Measurements from ENCODE around the gene TEPSIN. TPM values are rescaled to one million over a fixed set of nuclear protein-coding genes. Genes with fewer than 3 reads are reported as not detected.

TEPSIN gene
- polyA plus RNA-seq, 4 donors: 19.3 to 89.9 (median 36.0) TPM

GRCh38 chr17:81282876-81283275 is 44.0 kb upstream of the TEPSIN start:
- WGBS, 3 donors: 94 to 95% (median 95%) methylated on average over 14 to 16 of the region's 16 CpGs
- peaks cover 0 to 4% (median 0%) of the 10 kb centered on the region in 3 donors for H3K4me1 ChIP-seq (ENCODE audit: control insufficient read depth in 3 of 3, insufficient read depth in 2 of 3, low read depth in 1 of 3, low read length in 2 of 3)
- H3K27ac ChIP-seq (ENCODE audit: low read depth in 1 of 3, low read length in 2 of 3): no peak overlapping the region
- H3K9me3 ChIP-seq (ENCODE audit: control insufficient read depth in 2 of 2, insufficient read depth in 1 of 2, low read depth in 1 of 2, low read length in 1 of 2): no peaks in the 10 kb centered on the region
- FAIRE-seq: no peak
- H3K27me3 ChIP-seq (ENCODE audit: control insufficient read depth in 3 of 3, insufficient read depth in 3 of 3, low read length in 3 of 3): no peaks in the 10 kb centered on the region
- H3K4me3 ChIP-seq (ENCODE audit: low read depth in 1 of 3, low read length in 3 of 3): no peak overlapping the region
- peaks cover 4 to 96% (median 15%) of the 10 kb centered on the region in 3 donors for H3K36me3 ChIP-seq (ENCODE audit: control insufficient read depth in 3 of 3, insufficient read depth in 2 of 3, low read depth in 1 of 3, low read length in 3 of 3)
- DNase-seq: no peak

- 94 to 98% (median 95%) methylated on average over 31 to 33 of the region's 33 CpGs for WGBS, 3 donors
- Histone ChIP-seq H3K27me3 (ENCODE audit: control insufficient read depth in 3 of 3, insufficient read depth in 3 of 3, low read length in 3 of 3) (no peaks in the 10 kb centered on the region), H3K4me3 (ENCODE audit: low read depth in 1 of 3, low read length in 3 of 3) (no peak overlapping the region), H3K27ac (ENCODE audit: low read depth in 1 of 3, low read length in 2 of 3) (no peak overlapping the region), H3K9me3 (ENCODE audit: control insufficient read depth in 2 of 2, insufficient read depth in 1 of 2, low read depth in 1 of 2, low read length in 1 of 2) (no peaks in the 10 kb centered on the region), H3K4me1 (ENCODE audit: control insufficient read depth in 3 of 3, insufficient read depth in 2 of 3, low read depth in 1 of 3, low read length in 2 of 3) (peaks cover 0 to 5% (median 4%) of the 10 kb centered on the region in 3 donors), H3K36me3 (ENCODE audit: control insufficient read depth in 3 of 3, insufficient read depth in 2 of 3, low read depth in 1 of 3, low read length in 3 of 3) (peaks cover 4 to 96% (median 15%) of the 10 kb centered on the region in 3 donors)
- DNase-seq (no peak), FAIRE-seq (no peak)
Measured at GRCh38 chr17:81282141-81282540, 43.3 kb upstream of the TEPSIN start.

GRCh38 chr17:81280571-81280970 is 41.7 kb upstream of the TEPSIN start:
- H3K27ac ChIP-seq (ENCODE audit: low read depth in 1 of 3, low read length in 2 of 3): no peak overlapping the region
- 94 to 97% (median 96%) methylated on average over 21 to 24 of the region's 24 CpGs for WGBS, 3 donors
- FAIRE-seq: no peak

DNA sequence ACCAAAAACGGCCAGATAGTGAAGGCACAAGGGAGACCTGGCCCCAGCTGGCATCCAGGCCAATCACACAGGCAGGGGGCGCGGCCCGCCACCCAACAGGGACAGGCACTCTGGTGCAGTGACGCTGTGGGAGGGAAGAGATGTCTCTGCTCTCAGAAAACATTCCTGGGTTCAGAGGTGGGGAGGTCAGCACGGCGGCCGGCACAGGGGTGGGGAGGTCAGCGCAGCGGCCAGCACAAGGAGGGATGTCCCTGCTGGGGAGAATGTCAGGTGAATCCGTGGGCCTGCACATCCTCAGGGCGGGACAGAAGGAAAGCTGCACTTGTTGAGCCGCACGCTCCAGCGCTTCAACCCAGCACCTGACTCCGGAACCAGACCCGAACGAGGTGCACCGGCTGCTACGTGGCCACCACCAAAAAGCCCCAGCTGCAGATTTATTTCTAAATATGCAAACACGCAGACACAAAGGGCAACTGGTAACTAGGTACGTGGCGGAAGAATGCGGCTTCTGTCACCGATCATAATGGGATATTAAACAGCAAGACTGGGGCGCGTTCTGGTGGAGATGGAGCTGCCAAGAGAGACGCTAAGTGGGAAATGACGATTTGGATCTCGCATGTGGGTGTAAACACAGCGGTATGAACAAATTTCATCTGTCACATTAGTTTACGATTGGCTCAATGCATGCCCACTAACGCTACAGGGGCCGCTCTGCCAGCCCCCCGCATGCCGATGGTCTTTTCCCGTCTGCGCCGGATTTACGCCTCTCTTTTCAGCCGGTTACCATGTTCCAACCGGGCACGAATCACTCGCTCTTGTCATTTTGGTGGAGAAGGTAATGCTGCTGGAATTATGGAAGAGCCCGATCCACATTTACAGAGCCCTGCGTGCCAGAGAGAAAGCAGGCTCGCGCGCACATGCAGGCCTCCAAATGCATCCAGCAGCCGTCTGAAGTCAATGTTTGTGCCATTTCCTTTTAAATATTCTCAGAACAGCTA is 40.7 kb upstream of the TEPSIN start:
- FAIRE-seq: no peak
- H3K9me3 ChIP-seq (ENCODE audit: control insufficient read depth in 2 of 2, insufficient read depth in 1 of 2, low read depth in 1 of 2, low read length in 1 of 2): no peaks in the 10 kb centered on the region
- no peak overlapping the region for H3K27ac ChIP-seq (ENCODE audit: low read depth in 1 of 3, low read length in 2 of 3)
- H3K4me1 ChIP-seq (ENCODE audit: control insufficient read depth in 3 of 3, insufficient read depth in 2 of 3, low read depth in 1 of 3, low read length in 2 of 3): peaks cover 0 to 7% (median 0%) of the 10 kb centered on the region in 3 donors
- 94 to 97% (median 95%) methylated on average over 50 of the region's 50 CpGs for WGBS, 3 donors
- peaks cover 16 to 94% (median 17%) of the 10 kb centered on the region in 3 donors for H3K36me3 ChIP-seq (ENCODE audit: control insufficient read depth in 3 of 3, insufficient read depth in 2 of 3, low read depth in 1 of 3, low read length in 3 of 3)
- no peaks in the 10 kb centered on the region for H3K27me3 ChIP-seq (ENCODE audit: control insufficient read depth in 3 of 3, insufficient read depth in 3 of 3, low read length in 3 of 3)
- no peak overlapping the region for H3K4me3 ChIP-seq (ENCODE audit: low read depth in 1 of 3, low read length in 3 of 3)
- DNase-seq: no peak

More at GRCh38 chr17:81280571-81280970, 41.7 kb upstream of the TEPSIN start:
- Histone ChIP-seq H3K4me1 (ENCODE audit: control insufficient read depth in 3 of 3, insufficient read depth in 2 of 3, low read depth in 1 of 3, low read length in 2 of 3) (peaks cover 0 to 7% (median under 1%) of the 10 kb centered on the region in 3 donors), H3K27me3 (ENCODE audit: control insufficient read depth in 3 of 3, insufficient read depth in 3 of 3, low read length in 3 of 3) (no peaks in the 10 kb centered on the region), H3K36me3 (ENCODE audit: control insufficient read depth in 3 of 3, insufficient read depth in 2 of 3, low read depth in 1 of 3, low read length in 3 of 3) (peaks cover 13 to 96% (median 16%) of the 10 kb centered on the region in 3 donors), H3K4me3 (ENCODE audit: low read depth in 1 of 3, low read length in 3 of 3) (no peak overlapping the region), H3K9me3 (ENCODE audit: control insufficient read depth in 2 of 2, insufficient read depth in 1 of 2, low read depth in 1 of 2, low read length in 1 of 2) (no peaks in the 10 kb centered on the region)
- DNase-seq: no peak

GRCh38 chr17:81278831-81279230 is 40.0 kb upstream of the TEPSIN start:
- H3K4me3 ChIP-seq (ENCODE audit: low read depth in 1 of 3, low read length in 3 of 3): no peak overlapping the region
- H3K27me3 ChIP-seq (ENCODE audit: control insufficient read depth in 3 of 3, insufficient read depth in 3 of 3, low read length in 3 of 3): no peaks in the 10 kb centered on the region
- WGBS, 3 donors: 97 to 99% (median 97%) methylated on average over 8 of the region's 8 CpGs
- no peaks in the 10 kb centered on the region for H3K9me3 ChIP-seq (ENCODE audit: control insufficient read depth in 2 of 2, insufficient read depth in 1 of 2, low read depth in 1 of 2, low read length in 1 of 2)
- H3K4me1 ChIP-seq (ENCODE audit: control insufficient read depth in 3 of 3, insufficient read depth in 2 of 3, low read depth in 1 of 3, low read length in 2 of 3): peaks cover 0 to 7% (median 0%) of the 10 kb centered on the region in 3 donors
- no peak for FAIRE-seq
- peaks cover 14 to 97% (median 21%) of the 10 kb centered on the region in 3 donors for H3K36me3 ChIP-seq (ENCODE audit: control insufficient read depth in 3 of 3, insufficient read depth in 2 of 3, low read depth in 1 of 3, low read length in 3 of 3)
- DNase-seq: no peak
- no peak overlapping the region for H3K27ac ChIP-seq (ENCODE audit: low read depth in 1 of 3, low read length in 2 of 3)

DNA sequence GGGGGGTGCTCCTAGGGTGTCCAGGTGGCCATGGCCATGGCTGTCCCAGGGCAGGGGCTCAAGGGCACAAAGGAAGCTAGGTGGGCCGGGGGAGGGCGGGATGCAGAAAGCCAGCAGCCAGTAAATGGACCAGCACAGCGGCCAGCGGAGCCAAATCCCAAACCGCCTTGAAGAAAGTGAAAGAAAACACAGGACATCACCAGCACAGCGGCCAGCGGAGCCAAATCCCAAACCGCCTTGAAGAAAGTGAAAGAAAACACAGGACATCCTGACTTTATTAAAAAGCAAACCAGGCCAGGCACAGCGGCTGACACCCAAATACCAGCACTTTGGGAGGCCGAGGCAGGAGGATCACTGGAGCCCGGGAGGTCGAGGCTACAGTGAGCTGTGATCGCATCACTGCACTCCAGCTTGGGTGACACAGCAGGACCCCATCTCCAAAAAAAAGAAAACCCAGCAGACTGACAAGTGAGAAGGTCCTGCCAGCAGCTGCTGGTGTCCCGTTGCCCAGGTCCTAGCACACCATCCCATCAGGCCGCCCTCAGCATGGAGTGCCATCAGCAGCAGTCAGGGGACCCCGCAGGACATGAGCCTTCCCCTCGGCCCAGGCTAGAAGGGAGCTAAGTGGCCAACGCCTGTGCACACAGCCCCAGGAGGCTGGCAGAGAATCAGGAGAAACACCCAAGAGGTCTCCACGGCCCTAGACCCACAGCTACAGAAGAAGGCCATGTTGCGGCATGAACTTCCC is 39.3 kb upstream of the TEPSIN start:
- Histone ChIP-seq H3K4me1 (ENCODE audit: control insufficient read depth in 3 of 3, insufficient read depth in 2 of 3, low read depth in 1 of 3, low read length in 2 of 3) (peaks cover 0 to 7% (median 0%) of the 10 kb centered on the region in 3 donors), H3K4me3 (ENCODE audit: low read depth in 1 of 3, low read length in 3 of 3) (no peak overlapping the region), H3K27ac (ENCODE audit: low read depth in 1 of 3, low read length in 2 of 3) (no peak overlapping the region), H3K27me3 (ENCODE audit: control insufficient read depth in 3 of 3, insufficient read depth in 3 of 3, low read length in 3 of 3) (no peaks in the 10 kb centered on the region), H3K36me3 (ENCODE audit: control insufficient read depth in 3 of 3, insufficient read depth in 2 of 3, low read depth in 1 of 3, low read length in 3 of 3) (peaks cover 21 to 97% (median 22%) of the 10 kb centered on the region in 3 donors), H3K9me3 (ENCODE audit: control insufficient read depth in 2 of 2, insufficient read depth in 1 of 2, low read depth in 1 of 2, low read length in 1 of 2) (no peaks in the 10 kb centered on the region)
- FAIRE-seq: no peak
- DNase-seq: no peak
- 84 to 88% (median 85%) methylated on average over 20 of the region's 20 CpGs for WGBS, 3 donors

DNA sequence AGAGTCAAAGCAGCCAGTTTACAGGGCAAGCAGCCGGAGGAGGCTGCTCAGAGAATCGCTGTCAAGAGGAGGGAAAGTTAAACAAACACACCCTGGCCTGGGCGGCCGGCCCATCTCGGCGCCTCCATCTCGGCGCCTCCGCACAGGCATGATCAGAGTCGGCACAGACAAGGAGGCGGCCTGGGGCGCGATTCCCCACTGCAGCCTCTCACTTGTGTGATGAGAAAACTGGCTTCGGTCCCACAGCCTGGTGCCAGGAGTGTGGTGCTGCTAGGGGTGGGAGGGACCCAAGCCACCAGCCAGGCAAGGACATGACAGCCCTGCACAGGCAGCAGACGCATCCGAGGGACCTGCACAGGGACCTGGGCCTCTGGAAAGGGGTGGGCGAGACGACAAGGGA is 38.6 kb upstream of the TEPSIN start:
- Histone ChIP-seq H3K4me3 (ENCODE audit: low read depth in 1 of 3, low read length in 3 of 3) (no peak overlapping the region), H3K4me1 (ENCODE audit: control insufficient read depth in 3 of 3, insufficient read depth in 2 of 3, low read depth in 1 of 3, low read length in 2 of 3) (peaks cover 0 to 7% (median 0%) of the 10 kb centered on the region in 3 donors), H3K36me3 (ENCODE audit: control insufficient read depth in 3 of 3, insufficient read depth in 2 of 3, low read depth in 1 of 3, low read length in 3 of 3) (peaks cover 21 to 97% (median 24%) of the 10 kb centered on the region in 3 donors), H3K27ac (ENCODE audit: low read depth in 1 of 3, low read length in 2 of 3) (no peak overlapping the region), H3K27me3 (ENCODE audit: control insufficient read depth in 3 of 3, insufficient read depth in 3 of 3, low read length in 3 of 3) (no peaks in the 10 kb centered on the region), H3K9me3 (ENCODE audit: control insufficient read depth in 2 of 2, insufficient read depth in 1 of 2, low read depth in 1 of 2, low read length in 1 of 2) (no peaks in the 10 kb centered on the region)
- WGBS, 3 donors: 52 to 61% (median 56%) methylated on average over 16 to 18 of the region's 18 CpGs
- FAIRE-seq (no peak), DNase-seq (peak in 1 of 2 donors; percentile 48)

- Histone ChIP-seq H3K27ac (ENCODE audit: low read depth in 1 of 3, low read length in 2 of 3) (no peak overlapping the region), H3K9me3 (ENCODE audit: control insufficient read depth in 2 of 2, insufficient read depth in 1 of 2, low read depth in 1 of 2, low read length in 1 of 2) (no peaks in the 10 kb centered on the region), H3K36me3 (ENCODE audit: control insufficient read depth in 3 of 3, insufficient read depth in 2 of 3, low read depth in 1 of 3, low read length in 3 of 3) (peaks cover 18 to 97% (median 25%) of the 10 kb centered on the region in 3 donors), H3K27me3 (ENCODE audit: control insufficient read depth in 3 of 3, insufficient read depth in 3 of 3, low read length in 3 of 3) (no peaks in the 10 kb centered on the region), H3K4me1 (ENCODE audit: control insufficient read depth in 3 of 3, insufficient read depth in 2 of 3, low read depth in 1 of 3, low read length in 2 of 3) (peaks cover 0 to 7% (median 0%) of the 10 kb centered on the region in 3 donors), H3K4me3 (ENCODE audit: low read depth in 1 of 3, low read length in 3 of 3) (no peak overlapping the region)
- 87 to 91% (median 91%) methylated on average over 11 of the region's 11 CpGs for WGBS, 3 donors
- no peak for FAIRE-seq
- DNase-seq: no peak
Measured at GRCh38 chr17:81276781-81277180, 37.9 kb upstream of the TEPSIN start.

Data from small intestine (tissue), 7 donors.